NCI-H146 (cell line): ENCODE measurements around the gene ECSIT.

Experiments
- DNase-seq: peaks from one replicate; lab custom pipeline; 2025; lab: John Stamatoyannopoulos, UW

The ECSIT gene

GRCh38 chr19:11499890-11500420 is 29.0 kb downstream of the ECSIT start:
- no peak for DNase-seq

- no peak for DNase-seq
Observed at GRCh38 chr19:11499220-11499726, 29.7 kb downstream of the ECSIT start.

GRCh38 chr19:11496391-11497163 is 32.4 kb downstream of the ECSIT start:
- DNase-seq, result peak; percentile 46

GRCh38 chr19:11495885-11496284 is 33.0 kb downstream of the ECSIT start:
- DNase-seq, result no peak

- DNase-seq, result no peak
Observed at GRCh38 chr19:11495481-11495880, 33.5 kb downstream of the ECSIT start.

- no peak for DNase-seq
Observed at GRCh38 chr19:11494634-11495285, 34.2 kb downstream of the ECSIT start.

GRCh38 chr19:11489378-11489777 is 39.6 kb downstream of the ECSIT start:
- no peak for DNase-seq

GRCh38 chr19:11486661-11487503 is 42.1 kb downstream of the ECSIT start:
- no peak for DNase-seq

- no peak for DNase-seq
Observed at GRCh38 chr19:11485245-11485837, 43.6 kb downstream of the ECSIT start.

- no peak for DNase-seq
Observed at GRCh38 chr19:11483366-11484111, 45.4 kb downstream of the ECSIT start.

- peak; percentile 92 for DNase-seq
Observed at GRCh38 chr19:11482384-11483050, 46.4 kb downstream of the ECSIT start.

- peak; percentile 99 for DNase-seq
Observed at GRCh38 chr19:11481534-11482383, 47.2 kb downstream of the ECSIT start.

GRCh38 chr19:11480715-11481533 is 48.0 kb downstream of the ECSIT start, which contains the start of gene ELAVL3:
TSS of gene ELAVL3 (minus strand) at chr19:11481046. CDS start at chr19:11480608, 438 bp downstream.
- DNase-seq, result peak; percentile 84

- DNase-seq, result peak; percentile 77
Observed at GRCh38 chr19:11479898-11480714, 48.8 kb downstream of the ECSIT start.

- DNase-seq, result peak; percentile 95
Observed at GRCh38 chr19:11479090-11479897, 49.6 kb downstream of the ECSIT start.

GRCh38 chr19:11478167-11479089 is 50.5 kb downstream of the ECSIT start:
- DNase-seq, result peak; percentile 24
